Activated T-cell treated with anti-CD3 and anti-CD28 coated beads, Interleukin-2, amount 50 U/mL, for 4 hours (primary cell): Measurements from ENCODE around the gene CROCC2. TPM values are rescaled to one million over a fixed set of nuclear protein-coding genes. Genes with fewer than 3 reads are reported as not detected.

ENCODE experiments used
- ATAC-seq, 2 donors: fragments of 200-7000 bp; cut with Tn5 transposase; one replicate each; pipeline ENCODE4 v1.10.0; 2021
- DNase-seq: peaks from one replicate; pipeline ENCODE4 v3.0.0-alpha.2; 2020
- H3K27me3 Mint-ChIP-seq: one replicate; pipeline ENCODE4 v1.8.0; 2021; ENCODE audit warnings: low read depth, mixed read lengths
- H3K36me3 Mint-ChIP-seq: one replicate; pipeline ENCODE4 v1.8.0; 2022; ENCODE audit warnings: mixed read lengths; ENCODE audit not compliant: insufficient read depth
- H3K4me1 Mint-ChIP-seq: one replicate; pipeline ENCODE4 v1.8.0; 2021; ENCODE audit warnings: low read depth, mixed read lengths
- H3K4me3 Mint-ChIP-seq: one replicate; pipeline ENCODE4 v1.8.0; 2021; ENCODE audit warnings: mild to moderate bottlenecking, moderate library complexity, mixed read lengths
- H3K9me3 Mint-ChIP-seq: one replicate; pipeline ENCODE4 v1.8.0; 2021; ENCODE audit warnings: mixed read lengths
- total RNA-seq, 3 donors: library from RNA; stranded (reverse); gene quantifications; one replicate each; pipeline ENCODE4 v1.2.1, GENCODE V29; 2021

CROCC2 gene
- total RNA-seq, 3 donors from 2014 or later = not detected

- H3K36me3 Mint-ChIP-seq = no peaks in the 10 kb centered on the region
- peaks cover 4% of the 10 kb centered on the region for H3K27me3 Mint-ChIP-seq
- DNase-seq = no peak
- H3K4me1 Mint-ChIP-seq = peaks cover 3% of the 10 kb centered on the region
- no peak for ATAC-seq
- no peaks in the 10 kb centered on the region for H3K9me3 Mint-ChIP-seq
- no peak overlapping the region for H3K4me3 Mint-ChIP-seq
These were observed 80.0 kb downstream of the CROCC2 start for GRCh38 chr2:240985881-240986786.

GRCh38 chr2:240986787-240987411 is 80.8 kb downstream of the CROCC2 start:
- Mint-ChIP-seq H3K4me3 (no peak overlapping the region), H3K9me3 (no peaks in the 10 kb centered on the region), H3K27me3 (peaks cover 4% of the 10 kb centered on the region), H3K36me3 (no peaks in the 10 kb centered on the region), H3K4me1 (peaks cover 3% of the 10 kb centered on the region)
- no peak for ATAC-seq
- no peak for DNase-seq

GRCh38 chr2:240987588-240987987 is 81.5 kb downstream of the CROCC2 start:
- ATAC-seq = no peak
- Mint-ChIP-seq H3K9me3 (no peaks in the 10 kb centered on the region), H3K36me3 (no peaks in the 10 kb centered on the region), H3K4me1 (peaks cover 3% of the 10 kb centered on the region), H3K27me3 (peaks cover 4% of the 10 kb centered on the region), H3K4me3 (no peak overlapping the region)
- no peak for DNase-seq

GRCh38 chr2:240988146-240988545 is 82.0 kb downstream of the CROCC2 start:
- no peak for ATAC-seq
- no peaks in the 10 kb centered on the region for H3K4me1 Mint-ChIP-seq
- DNase-seq = no peak
- H3K9me3 Mint-ChIP-seq = no peaks in the 10 kb centered on the region
- no peaks in the 10 kb centered on the region for H3K36me3 Mint-ChIP-seq
- H3K27me3 Mint-ChIP-seq = peaks cover 4% of the 10 kb centered on the region
- H3K4me3 Mint-ChIP-seq = no peak overlapping the region

DNA sequence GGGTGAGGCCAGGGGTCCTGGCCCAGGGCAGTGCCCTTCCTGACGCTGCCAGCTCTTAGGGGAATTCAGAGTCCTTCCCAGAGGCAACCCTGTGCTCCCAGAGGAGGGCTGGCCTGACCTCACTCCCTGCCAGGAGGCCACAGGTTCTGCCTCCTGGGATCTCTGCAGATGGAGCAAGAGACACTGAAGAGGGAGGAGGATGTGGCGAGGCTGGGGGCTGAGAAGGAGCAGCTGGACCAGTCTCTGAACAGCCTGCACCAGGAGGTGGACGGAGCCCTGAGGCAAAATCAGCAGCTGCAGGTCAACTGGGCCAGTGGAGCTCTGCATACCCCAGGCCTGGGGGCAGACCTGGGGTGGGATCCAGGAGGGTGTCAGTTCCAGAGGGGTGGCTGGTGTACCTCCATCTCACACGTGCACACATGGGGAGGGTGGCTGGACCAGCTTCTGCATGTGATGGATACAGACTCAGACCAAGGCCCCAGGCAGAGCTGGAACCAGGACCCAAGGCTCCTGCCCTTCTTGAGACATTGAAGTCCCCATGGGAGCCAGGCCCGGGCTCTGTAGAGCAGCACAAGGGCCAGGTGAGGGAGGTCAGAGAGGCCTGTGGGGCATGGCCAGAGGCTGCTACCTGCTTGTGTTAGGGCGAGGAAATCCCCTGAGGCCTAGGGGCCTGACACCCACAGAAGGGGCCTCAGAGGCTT is 82.6 kb downstream of the CROCC2 start:
- no peaks in the 10 kb centered on the region for H3K4me1 Mint-ChIP-seq
- no peaks in the 10 kb centered on the region for H3K36me3 Mint-ChIP-seq
- H3K27me3 Mint-ChIP-seq = peaks cover 4% of the 10 kb centered on the region
- H3K9me3 Mint-ChIP-seq = no peaks in the 10 kb centered on the region
- no peak overlapping the region for H3K4me3 Mint-ChIP-seq
- ATAC-seq = no peak
- DNase-seq = no peak

- Mint-ChIP-seq H3K27me3 (no peaks in the 10 kb centered on the region), H3K36me3 (no peaks in the 10 kb centered on the region)
- ATAC-seq = no peak
These were observed 83.5 kb downstream of the CROCC2 start for GRCh38 chr2:240989451-240990265.

DNA sequence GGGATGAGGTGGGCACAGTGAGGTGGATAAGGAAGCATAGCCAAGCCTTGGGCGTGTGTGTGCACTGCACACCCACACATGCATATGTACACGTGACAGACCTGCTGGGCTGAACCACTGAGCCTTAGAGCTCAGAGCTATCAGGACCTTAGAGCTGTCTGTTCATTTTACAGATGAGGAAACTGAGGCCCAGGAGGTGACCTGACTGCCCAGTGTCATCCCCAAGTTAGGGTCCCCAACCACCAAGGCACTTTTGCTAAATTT is 84.1 kb downstream of the CROCC2 start:
- Mint-ChIP-seq H3K36me3 (no peaks in the 10 kb centered on the region), H3K9me3 (no peaks in the 10 kb centered on the region), H3K4me1 (no peaks in the 10 kb centered on the region), H3K27me3 (peaks cover 2% of the 10 kb centered on the region), H3K4me3 (no peak overlapping the region)
- ATAC-seq = no peak
- DNase-seq = no peak

More at GRCh38 chr2:240989451-240990265, 83.5 kb downstream of the CROCC2 start:
- Mint-ChIP-seq H3K4me1 (no peaks in the 10 kb centered on the region), H3K4me3 (no peak overlapping the region), H3K9me3 (no peaks in the 10 kb centered on the region)
- DNase-seq = no peak

DNA sequence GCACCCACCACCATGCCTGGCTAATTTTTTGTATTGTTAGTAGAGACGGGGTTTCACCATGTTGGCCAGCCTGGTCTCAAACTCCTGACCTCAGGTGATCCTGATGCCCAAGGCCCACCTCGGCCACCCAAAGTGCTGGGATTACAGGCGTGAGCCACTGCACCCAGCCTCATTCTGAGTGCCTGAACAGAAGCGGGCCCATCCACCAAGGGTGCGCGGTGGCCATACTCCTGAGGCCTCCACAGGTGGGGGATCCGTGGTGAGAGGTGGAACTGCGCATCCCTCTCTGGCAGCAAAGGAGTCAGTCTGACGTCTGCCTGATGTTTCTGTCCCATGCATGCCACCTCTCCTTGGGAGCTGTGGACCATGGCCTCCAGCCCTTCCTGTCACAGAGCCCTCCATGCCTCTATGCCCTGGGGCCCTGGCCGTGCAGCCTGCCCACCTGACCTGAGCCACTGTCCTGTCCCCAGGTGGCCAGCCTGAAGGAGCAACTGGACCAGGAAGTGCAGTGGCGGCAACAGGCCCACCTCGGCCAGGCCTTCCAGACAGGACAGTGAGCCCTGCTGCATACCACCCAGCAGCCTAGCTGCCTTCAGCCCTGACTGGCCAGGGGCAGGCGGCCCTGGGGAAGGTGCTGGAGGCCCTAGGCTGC is 84.7 kb downstream of the CROCC2 start:
- no peaks in the 10 kb centered on the region for H3K9me3 Mint-ChIP-seq
- ATAC-seq (no peak), DNase-seq (no peak)
- no peak overlapping the region for H3K4me3 Mint-ChIP-seq
- H3K27me3 Mint-ChIP-seq = peaks cover 5% of the 10 kb centered on the region
- no peaks in the 10 kb centered on the region for H3K4me1 Mint-ChIP-seq
- no peaks in the 10 kb centered on the region for H3K36me3 Mint-ChIP-seq

GRCh38 chr2:240991378-240992263 is 85.5 kb downstream of the CROCC2 start:
- H3K9me3 Mint-ChIP-seq = no peaks in the 10 kb centered on the region
- no peak for DNase-seq
- no peaks in the 10 kb centered on the region for H3K36me3 Mint-ChIP-seq

DNA sequence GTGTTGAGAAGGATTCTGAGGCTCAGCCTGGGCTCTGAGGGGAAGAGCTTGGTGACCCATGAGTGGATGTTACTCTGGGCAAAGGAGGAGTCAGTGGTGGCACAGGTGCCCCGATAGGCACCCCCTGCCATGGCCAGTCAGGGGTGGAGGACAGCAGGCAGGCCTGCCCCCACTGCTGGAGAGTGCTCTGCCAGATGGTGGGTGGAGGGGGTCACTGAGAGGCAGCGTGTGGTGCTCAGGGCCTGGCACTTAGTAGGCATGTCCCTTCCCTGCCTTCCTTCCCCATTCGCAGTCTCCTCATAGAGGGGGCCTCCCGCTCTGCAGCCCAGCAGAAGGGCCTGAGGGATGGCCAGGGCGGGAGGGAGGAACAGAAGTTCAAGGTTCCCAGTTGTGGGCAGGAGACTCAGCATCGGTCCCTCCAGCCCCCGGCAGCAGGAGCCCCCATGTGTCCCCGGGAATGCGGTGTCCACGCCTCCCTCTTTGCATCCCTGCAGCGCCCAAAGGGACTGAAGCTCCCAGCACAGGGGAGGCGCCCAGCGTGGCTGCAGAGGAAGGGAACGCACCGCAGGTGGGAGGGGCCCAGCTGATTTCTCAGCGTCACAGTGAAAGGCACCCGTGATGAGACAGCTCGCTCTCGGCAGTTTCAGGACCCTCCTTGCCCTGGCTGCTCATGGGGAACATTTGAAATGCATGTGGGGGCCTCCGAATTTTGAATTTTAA is 86.6 kb downstream of the CROCC2 start:
- Mint-ChIP-seq H3K27me3 (peaks cover 15% of the 10 kb centered on the region), H3K4me3 (no peak overlapping the region), H3K4me1 (peaks cover 6% of the 10 kb centered on the region), H3K9me3 (no peaks in the 10 kb centered on the region), H3K36me3 (no peaks in the 10 kb centered on the region)
- DNase-seq = no peak
- ATAC-seq = peak in 1 of 2 donors; percentile 53

More at GRCh38 chr2:240991378-240992263, 85.5 kb downstream of the CROCC2 start:
- Mint-ChIP-seq H3K27me3 (peaks cover 5% of the 10 kb centered on the region), H3K4me1 (no peaks in the 10 kb centered on the region), H3K4me3 (no peak overlapping the region)
- no peak for ATAC-seq

DNA sequence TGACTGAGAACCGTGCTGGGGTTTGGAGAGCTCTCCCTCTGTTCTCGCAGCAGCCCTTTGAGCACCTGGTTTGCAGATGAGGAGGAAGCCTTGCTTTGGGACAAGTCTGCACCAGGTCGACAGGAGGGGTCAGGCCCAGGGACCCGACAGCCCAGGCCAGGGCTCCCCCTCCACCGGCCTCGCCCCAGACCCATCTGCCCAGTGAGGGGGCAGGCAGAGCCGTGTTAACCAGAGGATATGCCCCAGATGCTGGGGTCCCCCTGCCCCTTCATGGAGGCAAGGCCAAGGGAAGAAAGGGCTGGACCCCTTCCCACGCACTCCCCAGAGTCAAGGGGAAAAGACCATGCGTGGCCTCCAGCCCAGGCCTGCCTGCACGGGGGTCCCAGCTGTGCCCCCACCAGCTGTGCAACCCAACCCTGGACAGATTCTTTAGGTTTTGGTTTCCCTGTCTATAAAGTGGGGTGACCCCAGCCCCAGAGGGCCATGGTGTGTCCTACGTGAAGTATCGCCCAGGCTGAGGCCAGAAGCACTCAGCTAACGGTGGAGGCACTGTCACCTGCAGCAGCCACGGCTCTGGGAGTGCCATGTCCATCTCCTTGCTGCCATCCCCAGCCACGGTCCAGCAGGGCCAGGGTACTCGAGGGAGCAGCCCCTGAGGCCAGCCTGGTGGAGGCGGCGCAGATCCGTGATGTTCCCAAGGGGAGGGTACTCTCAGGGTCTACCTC is 87.5 kb downstream of the CROCC2 start:
- no peaks in the 10 kb centered on the region for H3K9me3 Mint-ChIP-seq
- peaks cover 15% of the 10 kb centered on the region for H3K27me3 Mint-ChIP-seq
- H3K4me1 Mint-ChIP-seq = peaks cover 6% of the 10 kb centered on the region
- no peak for DNase-seq
- no peaks in the 10 kb centered on the region for H3K36me3 Mint-ChIP-seq
- no peak for ATAC-seq
- H3K4me3 Mint-ChIP-seq = no peak overlapping the region
